Ishikawa (cell line): ENCODE results near the gene SLC49A4.

Experiments used
- YY1 ChIP-seq: IDR thresholded peaks from 2 replicates; pipeline ENCODE4 v1.6.1; 2012; ENCODE audit warnings: low read depth
- TF ChIP-seq, protein P1 (sequence below): IDR thresholded peaks from 2 replicates; pipeline ENCODE4 v1.6.1; 2012

DNA sequence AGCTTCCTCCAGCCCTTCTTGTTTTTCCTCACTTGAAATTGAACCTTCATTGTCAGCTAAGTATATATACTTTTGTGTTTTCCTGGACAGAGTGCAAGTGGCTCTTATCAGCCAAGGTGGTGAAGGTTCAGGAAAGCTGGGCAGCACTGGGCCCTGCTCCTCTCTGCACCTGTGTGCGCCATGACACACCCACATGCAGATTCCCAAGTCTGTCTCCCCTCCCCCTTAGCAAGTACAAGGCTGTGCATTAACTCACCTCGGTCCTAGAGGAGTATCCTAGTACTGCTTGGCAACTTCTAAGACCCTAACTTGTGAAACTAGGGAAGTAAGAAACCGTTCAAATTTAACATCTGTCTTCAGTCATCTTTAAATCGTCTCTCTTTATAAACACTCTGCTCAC is 85.8 kb downstream of the SLC49A4 start:
- no peak for TF ChIP-seq YY1
- TF ChIP-seq, protein P1, sequence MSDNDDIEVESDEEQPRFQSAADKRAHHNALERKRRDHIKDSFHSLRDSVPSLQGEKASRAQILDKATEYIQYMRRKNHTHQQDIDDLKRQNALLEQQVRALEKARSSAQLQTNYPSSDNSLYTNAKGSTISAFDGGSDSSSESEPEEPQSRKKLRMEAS: no peak
